NCI-H2196 treated with DMSO at 0.1 percent for 48 hours (cell line): ENCODE data around the gene GALC.
"Not testable (repeated sequence)": the region's sequence is repeated elsewhere in the genome, so short reads cannot be mapped to it uniquely, and the experiment has no call there.

Experiments used
- DNase-seq: peaks from one replicate; lab custom pipeline; 2025; ENCODE audit not compliant: unreplicated experiment; lab: John Stamatoyannopoulos, UW

The GALC gene

DNA sequence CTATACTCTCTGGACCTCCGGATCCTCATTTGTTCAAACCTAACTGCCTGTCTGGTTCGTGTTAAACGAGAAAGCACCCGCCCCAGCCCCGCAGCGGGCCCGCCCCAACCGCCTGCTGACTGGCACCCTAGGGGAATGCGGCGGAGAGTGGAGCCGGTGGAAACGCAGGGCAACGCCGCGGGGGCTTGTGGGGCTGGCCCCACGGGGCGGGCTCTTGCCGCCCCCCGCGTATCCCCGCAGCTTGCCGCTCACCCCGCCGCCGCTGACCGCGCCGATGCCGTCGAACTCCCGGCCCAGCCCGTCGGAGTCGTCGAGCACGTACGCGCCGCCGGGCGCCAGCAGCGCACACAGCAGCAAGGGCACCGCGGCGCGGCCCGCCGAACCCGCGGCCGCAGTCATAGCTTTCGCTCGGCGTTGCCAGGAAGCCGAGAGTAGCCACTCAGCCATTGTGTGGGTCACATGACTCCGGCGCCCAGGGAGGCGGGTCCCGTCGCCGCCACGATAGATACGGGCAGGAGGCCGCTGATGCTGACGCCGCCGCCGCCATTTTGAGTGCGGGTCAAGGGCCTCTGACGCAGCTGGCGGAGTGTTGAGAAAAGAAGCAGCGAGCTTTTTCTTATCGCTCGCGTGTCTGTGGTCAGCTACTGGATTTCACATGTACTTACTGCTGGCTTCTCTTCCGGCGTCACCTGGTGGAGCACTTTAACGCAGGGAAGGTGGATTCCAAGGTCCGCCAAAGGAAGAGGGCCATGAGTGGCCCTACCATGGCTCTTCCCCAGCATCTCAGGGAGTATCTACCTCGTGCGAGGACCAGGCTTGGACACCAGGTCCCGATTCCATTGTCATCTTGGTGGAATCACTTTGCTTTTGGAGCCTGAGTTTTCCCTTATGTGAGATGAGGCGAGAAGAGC, at the start of gene GALC:
Gene GALC (minus strand): TSS at position 465 of the 911 bp plus-strand sequence. CDS start 18 bp downstream, at position 447.
- DNase-seq: no peak

GRCh38 chr14:88040146-88040545, 47.2 kb upstream of the GALC start:
- DNase-seq: no peak

- no peak for DNase-seq
Measured at GRCh38 chr14:88039197-88039596, 46.2 kb upstream of the GALC start.

- DNase-seq: no peak
Measured at GRCh38 chr14:88037325-88037724, 44.3 kb upstream of the GALC start.

GRCh38 chr14:88036422-88036821, 43.4 kb upstream of the GALC start:
- no peak for DNase-seq

DNA sequence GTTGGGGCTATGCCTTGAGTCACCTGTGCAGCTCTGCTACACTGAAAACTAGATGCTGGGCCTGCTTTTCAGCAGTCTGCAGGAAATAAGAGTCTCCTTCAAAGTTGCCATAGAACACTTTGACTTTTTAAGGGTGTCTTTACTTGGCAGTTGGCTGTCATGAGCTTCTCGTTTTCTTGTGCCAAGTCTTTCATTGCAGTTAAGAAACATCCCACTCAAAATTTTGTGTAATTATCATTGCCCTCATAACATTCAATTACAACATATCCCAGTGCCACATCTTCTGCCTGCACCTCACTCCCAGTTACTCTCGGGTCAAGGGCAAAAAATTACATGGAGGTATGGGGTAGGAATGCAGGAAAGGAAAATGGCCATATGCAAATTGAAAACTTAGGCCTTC, 41.1 kb upstream of the GALC start:
- no peak for DNase-seq

DNA sequence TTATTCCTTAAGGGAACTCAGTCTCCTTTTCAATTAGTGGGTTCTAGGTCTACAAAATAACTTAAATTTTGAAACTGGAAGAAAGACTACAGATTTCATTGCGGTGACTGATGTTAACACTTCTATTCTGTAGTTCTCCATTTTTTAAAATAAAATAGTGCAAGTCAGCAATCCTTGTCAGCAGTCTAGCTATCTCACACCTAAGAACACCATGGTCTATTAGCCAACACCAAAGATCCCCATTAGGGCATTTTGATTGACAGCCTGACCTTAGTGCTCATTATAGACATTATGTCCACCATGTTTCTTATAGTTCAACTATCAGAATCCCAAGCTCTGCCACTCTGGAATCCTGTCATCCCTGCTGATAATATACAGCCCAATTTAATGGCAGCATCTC, 39.4 kb upstream of the GALC start:
- no peak for DNase-seq

GRCh38 chr14:88030892-88031291, 37.9 kb upstream of the GALC start:
- no peak for DNase-seq

DNA sequence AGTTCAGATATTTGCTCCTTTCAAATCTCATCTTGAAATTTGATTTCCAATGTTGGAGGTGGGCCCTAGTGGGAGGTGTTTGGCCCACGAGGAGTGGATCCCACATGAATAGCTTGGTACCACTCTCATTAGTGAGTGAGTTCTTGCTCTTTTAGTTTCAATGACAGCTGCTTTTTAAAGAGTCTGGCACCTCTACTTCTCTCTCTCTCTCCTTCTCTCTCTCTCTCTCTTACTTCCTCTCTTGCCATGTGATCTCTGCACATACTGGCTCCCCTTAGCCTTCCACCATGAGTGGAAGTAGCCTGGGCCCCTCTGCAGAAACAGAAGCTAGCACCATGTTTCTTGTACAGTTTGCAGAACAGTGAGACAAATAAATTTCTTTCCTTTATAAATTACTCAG, 37.1 kb upstream of the GALC start:
- DNase-seq: no peak

DNA sequence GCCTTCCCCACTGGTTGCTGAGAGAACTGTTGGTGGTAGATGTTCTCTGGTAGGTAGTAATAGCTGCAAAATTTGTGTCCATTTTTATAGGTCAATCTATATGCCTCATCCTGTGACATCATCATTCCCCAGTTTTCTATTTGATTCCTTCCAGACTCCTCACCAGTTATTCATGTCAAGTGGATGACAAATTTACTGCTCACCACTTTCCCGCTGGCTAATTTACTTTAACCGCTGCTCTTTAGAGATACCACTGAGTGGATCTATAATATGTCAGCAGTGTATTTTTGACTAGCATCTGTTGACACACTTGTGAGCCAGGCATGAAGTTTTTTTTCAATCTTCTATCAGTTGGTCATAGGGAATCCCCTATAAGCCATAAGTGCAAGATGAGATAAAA, 36.5 kb upstream of the GALC start:
- DNase-seq: no peak

GRCh38 chr14:88026890-88027289, 33.9 kb upstream of the GALC start:
- no peak for DNase-seq

- no peak for DNase-seq
Measured at GRCh38 chr14:88025313-88025712, 32.3 kb upstream of the GALC start.

DNA sequence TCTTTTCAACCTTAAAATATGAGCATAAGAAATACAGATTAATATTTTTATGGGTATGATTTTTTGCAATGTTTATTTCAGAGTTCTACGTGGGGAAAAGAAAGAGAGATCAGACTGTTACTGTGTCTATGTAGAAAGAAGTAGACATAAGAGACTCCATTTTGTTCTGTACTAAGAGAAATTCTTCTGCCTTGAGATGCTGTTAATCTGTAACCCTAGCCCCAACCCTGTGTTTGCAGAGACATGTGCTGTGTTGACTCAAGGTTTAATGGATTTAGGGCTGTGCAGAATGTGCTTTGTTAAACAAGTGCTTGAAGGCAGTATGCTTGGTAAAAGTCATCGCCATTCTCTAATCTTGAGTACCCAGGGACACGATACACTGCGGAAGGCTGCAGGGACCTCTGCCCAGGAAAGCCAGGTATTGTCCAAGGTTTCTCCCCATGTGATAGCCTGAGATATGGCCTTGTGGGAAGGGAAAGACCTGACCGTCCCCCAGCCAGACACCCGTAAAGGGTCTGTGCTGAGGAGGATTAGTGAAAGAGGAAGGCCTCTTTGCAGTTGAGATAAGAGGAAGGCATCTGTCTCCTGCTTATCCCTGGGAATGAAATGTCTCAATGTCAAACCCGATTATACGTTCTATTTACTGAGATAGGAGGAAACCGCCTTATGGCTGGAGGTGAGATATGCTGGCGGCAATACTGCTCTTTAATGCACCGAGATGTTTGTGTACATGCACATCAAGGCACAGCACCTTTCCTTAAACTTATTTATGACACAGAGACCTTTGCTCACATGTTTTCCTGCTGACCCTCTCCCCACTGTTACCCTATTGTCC, 31.5 kb upstream of the GALC start:
- DNase-seq: not testable (repeated sequence)

GRCh38 chr14:88023658-88024187, 30.7 kb upstream of the GALC start:
- DNase-seq: no peak

DNA sequence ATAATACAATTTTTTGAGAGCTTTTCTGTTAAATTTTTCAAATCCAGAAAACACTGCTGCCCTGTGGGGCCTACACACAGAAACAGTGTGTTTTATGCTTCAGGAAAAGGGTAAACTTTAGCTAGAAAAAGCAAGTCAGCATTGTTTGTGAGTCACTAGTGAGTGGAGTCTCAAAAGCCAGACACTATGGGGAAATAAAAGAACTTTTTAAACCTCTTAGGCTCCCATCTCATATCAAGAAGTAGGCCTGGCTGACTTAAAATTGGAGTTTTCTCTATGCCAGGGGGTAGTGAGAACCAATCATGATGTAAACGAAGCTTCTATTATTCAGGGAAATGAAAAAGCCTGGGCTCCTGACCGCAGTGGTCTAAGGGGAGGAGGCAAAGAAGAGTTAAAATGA, 24.6 kb upstream of the GALC start:
- no peak for DNase-seq

DNA sequence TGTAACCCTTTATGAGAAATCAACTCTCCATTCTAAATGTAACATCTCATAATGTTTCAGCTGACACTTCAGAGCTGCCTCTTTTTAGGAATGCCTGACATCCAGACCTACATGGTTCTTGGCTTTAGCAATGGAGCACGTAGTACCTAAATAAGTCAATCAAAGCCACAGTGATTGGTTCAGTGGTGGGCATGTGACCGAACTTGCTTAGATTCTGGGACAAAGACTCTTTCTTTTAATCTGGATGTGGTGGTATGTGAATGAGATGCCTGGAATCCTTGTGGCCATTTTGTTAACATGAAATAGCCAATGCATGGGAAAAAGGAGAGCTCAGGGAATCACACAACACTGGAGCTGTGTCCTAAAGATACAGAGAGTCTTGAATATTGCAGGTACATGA, 23.8 kb upstream of the GALC start:
- DNase-seq: no peak

- DNase-seq: peak; percentile 1
Measured at GRCh38 chr14:88013750-88014349, 20.9 kb upstream of the GALC start.

DNA sequence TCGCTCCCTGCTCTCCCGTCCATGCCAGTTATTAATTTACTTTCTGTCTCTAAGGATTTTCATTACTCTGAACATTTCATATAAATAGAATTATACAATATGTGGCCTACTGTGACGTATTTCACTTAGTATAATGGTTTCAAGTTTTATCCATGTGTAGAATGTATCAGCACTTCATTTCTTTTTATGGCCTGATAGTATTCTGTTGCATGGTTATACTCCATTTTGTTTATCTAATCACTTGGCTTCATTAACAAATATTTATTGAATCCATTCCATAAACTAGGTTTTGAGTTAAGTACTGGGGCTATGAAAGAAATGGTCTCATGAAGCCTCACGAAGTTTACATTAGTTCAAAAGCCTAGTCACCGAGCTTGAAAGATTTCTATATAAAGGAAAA, 19.5 kb upstream of the GALC start:
- no peak for DNase-seq

GRCh38 chr14:88010331-88010730, 17.3 kb upstream of the GALC start:
- no peak for DNase-seq

DNA sequence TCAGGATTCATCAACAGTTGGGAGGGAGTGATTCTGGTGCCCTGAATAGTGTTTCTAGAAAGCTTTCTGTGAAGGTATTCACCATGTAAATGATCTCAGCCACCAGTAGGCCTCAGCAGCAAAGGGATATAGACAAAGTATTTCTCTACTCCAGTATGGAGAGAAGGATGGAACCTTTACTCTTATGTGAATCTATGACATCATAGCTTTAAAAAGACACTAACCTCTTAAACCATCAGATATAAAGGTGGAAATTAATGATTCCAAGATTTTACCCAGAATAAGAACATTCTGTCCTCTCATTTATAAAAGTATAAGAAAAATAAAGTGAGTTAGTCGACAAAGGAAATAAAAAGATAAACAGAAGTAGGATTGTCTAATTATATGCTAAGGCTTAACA, 16.5 kb upstream of the GALC start:
- DNase-seq: no peak

DNA sequence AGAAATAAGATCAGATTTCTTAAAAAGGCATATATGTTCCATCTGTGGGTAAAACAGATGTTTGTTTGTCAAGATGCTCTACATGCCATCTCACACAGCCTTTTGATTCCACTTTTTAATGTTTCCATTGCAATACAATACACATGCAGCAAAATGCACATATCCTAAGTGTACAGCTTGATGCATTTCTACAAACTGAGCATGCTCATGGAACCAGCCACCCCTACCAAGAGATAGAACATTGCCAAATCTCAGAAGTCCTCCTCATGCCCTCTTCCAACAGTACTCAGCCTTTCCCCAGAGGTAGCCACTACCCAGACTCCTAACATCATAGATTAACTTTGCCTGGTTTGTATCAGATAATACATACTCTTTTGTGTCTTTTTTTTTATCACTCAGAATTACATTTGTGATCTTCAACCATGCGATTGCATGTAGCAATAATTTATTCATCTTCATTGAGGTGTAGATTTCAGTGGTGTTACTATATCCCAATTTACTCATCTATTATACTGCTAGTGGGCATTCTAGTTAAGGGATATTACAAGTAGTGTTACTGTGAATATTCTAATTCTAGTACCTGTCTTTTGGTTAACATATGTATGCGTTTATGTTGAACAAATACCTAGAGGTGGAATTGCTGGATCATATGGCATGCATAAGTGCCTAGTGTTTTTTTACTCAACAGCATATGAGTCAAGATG, 15.2 kb upstream of the GALC start:
- no peak for DNase-seq
